Activated CD4-positive, alpha-beta T cell treated with anti-CD3 and anti-CD28 coated beads for 1 hour (primary cell): ENCODE results near the gene LY6G6F.
"Not testable (repeated sequence)": the region's sequence is repeated elsewhere in the genome, so short reads cannot be mapped to it uniquely, and the experiment has no call there.

ENCODE experiments used
- DNase-seq: peaks from one replicate; pipeline ENCODE4 v3.0.0-alpha.2; 2020

Gene LY6G6F

GRCh38 chr6:31702819-31703716 is 3.6 kb upstream of the LY6G6F start, which contains the start of gene ABHD16A:
TSS of gene ABHD16A (minus strand) at chr6:31703324. CDS start at chr6:31703281, 43 bp downstream.
- peak; percentile 94 for DNase-seq

DNA sequence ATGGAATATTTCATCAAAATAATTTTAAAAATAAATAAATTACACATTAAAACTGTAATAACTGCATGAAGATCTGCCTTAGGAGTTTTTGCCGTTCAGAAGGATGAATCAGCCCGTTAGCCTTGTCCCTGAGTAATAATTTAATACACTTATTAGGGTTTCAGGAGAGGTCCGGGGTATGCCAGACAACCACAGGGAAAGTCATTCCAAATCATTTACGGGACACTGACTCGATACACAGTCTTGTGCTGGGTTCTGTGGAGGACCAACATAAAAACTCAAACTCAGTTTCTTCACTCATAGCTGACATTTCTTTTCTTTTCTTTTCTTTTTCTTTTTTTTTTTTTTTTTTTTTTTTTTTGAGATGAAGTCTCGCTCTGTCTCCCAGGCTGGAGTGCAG is 735 bp upstream of the LY6G6F start:
- no peak for DNase-seq

DNA sequence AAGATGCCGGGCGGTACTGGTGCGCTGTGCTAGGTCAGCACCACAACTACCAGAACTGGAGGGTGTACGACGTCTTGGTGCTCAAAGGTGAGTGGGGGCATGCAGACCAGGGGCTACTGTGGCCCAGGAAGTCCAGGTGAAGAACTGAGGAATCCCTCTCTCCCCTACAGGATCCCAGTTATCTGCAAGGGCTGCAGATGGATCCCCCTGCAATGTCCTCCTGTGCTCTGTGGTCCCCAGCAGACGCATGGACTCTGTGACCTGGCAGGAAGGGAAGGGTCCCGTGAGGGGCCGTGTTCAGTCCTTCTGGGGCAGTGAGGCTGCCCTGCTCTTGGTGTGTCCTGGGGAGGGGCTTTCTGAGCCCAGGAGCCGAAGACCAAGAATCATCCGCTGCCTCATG is 1.0 kb downstream of the LY6G6F start:
- DNase-seq, result no peak

DNA sequence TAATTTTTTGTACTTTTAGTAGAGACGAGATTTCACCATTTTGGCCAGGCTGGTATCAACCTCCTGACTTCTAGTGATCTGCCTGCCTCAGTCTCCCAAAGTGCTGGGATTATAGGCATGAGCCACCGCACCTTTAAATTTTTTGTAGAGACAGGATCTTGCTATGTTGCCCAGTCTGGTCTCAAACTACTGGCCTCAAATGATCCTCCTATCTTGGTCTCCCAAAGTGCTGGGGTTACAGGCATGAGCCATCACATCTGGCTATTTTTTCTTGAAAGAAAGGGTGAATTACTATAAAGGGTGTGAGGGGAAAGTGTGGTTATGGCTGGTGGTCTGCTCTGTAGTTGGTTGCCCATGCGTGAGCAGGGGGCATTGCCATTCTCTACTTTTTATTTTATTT is 1.6 kb downstream of the LY6G6F start:
- DNase-seq, result no peak

GRCh38 chr6:31709157-31709556 is 2.5 kb downstream of the LY6G6F start:
- DNase-seq, result not testable (repeated sequence)

GRCh38 chr6:31710523-31711219 is 4.0 kb downstream of the LY6G6F start:
- no peak for DNase-seq

- no peak for DNase-seq
Observed at GRCh38 chr6:31711233-31711632, 4.6 kb downstream of the LY6G6F start.

DNA sequence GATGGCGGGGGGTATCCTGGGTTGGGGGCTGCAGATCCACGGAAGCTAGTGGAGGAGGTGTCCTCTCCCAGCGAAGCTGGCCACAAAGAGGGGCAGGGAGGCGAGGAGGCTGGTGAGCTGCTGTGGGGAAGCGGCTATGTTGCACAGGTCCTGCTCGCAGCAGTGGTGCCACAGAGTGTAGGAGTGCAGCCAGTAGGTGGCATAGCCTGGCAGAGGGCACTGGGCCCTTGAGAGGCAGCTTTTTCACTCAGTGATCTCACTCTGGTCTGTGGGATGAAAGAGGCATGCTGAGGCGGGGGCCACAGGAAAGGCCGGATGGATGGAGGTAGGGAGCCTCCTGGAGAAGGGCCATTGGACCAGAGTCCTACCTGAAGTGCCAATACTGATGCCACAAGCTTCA is 5.6 kb downstream of the LY6G6F start:
- DNase-seq, result no peak

- no peak for DNase-seq
Observed at GRCh38 chr6:31713465-31713864, 6.8 kb downstream of the LY6G6F start.

GRCh38 chr6:31713991-31714684 is 7.5 kb downstream of the LY6G6F start:
- DNase-seq, result no peak

- DNase-seq, result no peak
Observed at GRCh38 chr6:31715022-31715958, 8.6 kb downstream of the LY6G6F start, which contains the start of gene LY6G6D. TSS of gene LY6G6D (plus strand) at chr6:31715348. CDS start at chr6:31715356, 8 bp downstream.

DNA sequence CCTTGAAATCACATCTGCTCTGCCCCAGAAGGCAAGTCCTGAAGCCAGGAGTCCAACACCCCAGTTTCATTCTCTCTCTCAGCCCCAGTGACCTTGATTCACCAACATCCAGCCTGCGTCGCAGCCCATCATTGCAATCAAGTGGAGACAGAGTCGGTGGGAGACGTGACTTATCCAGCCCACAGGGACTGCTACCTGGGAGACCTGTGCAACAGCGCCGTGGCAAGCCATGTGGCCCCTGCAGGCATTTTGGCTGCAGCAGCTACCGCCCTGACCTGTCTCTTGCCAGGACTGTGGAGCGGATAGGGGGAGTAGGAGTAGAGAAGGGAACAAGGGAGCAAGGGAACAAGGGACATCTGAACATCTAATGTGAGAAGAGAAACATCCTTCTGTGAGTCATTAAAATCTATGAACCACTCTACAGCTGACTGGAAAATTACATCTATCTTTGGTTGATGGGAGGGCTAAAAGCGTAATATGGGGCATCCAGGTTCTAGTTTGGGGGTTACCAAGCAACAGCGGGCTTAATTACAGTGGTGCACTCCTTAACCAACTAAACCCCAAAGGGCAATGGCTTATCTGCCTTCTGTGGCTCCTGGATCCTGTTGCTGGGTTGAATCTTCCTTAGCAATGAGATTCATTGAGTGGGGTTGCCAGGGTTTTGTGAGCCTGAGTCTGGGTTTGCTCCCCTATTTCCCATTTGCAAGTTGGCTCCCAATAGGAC is 11.0 kb downstream of the LY6G6F start:
- no peak for DNase-seq

GRCh38 chr6:31718265-31718664 is 11.6 kb downstream of the LY6G6F start:
- no peak for DNase-seq

- DNase-seq, result no peak
Observed at GRCh38 chr6:31719001-31719400, 12.3 kb downstream of the LY6G6F start.

DNA sequence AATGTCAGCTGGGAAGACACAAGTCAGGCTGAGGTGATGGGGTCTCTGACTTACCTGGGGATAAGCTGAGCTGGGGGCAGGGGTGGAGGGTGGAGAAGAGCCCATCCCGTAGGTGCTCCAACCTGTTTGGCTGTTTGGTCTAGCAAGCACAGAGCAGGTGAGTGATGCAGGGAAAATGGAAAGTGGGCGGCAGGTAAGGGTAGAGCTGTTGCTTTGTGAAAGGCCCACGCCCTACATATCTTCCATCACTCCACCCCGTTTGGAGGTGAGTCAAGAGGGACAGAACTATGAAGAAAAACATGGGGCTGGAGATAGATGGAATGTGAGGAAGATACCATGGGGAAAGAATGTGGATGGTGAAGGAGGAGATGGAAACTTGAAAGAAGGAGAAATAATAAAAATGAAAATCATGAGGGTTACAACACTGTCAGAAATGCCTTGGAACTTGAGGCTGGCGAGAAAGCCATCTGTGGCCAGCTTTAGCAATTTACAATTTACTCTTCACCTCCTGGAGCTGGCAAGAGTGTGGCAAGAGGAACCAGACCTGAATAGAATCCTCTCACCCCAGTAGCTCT is 13.6 kb downstream of the LY6G6F start:
- no peak for DNase-seq

GRCh38 chr6:31721351-31722020 is 14.8 kb downstream of the LY6G6F start, which contains the start of gene LY6G6C:
TSS of gene LY6G6C (minus strand) at chr6:31721746. CDS start at chr6:31721679, 67 bp downstream.
- DNase-seq, result no peak

GRCh38 chr6:31722173-31722572 is 15.5 kb downstream of the LY6G6F start:
- DNase-seq, result no peak

GRCh38 chr6:31723245-31723979 is 16.7 kb downstream of the LY6G6F start, which contains the start of gene MPIG6B:
TSS of gene MPIG6B (plus strand) at chr6:31723373. CDS start at chr6:31723384, 11 bp downstream.
- no peak for DNase-seq

DNA sequence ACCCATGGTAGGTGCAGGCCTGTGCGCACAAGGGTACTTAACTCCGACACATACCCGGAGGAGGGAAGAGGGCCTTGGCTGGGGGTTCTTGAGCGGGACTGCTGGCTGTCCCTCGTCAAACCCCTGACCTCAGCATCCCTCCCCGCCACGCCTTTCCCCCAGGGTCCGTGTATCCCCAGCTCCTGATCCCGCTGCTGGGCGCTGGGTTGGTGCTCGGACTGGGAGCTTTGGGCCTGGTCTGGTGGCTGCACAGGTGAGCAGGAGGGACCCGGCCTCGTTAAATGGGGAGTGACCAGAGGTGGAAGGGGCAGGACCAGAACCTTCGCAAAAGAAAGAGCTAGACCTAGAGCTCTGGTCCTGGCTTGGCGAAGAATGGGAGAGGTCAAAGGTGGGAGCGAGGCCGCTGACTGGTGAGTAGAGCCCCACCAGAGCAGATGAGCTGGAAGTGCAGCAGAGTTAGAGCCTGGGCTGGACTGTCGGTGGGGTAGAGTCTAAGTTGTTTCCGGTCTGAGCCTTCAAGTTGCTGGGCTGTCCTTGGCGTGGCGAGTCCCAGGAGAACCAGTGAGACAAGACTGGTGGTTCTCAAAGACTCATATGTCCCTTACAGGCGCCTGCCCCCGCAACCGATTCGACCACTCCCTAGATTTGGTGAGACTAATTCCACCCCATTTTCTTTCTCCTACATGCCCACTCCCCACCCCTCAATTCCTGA is 17.5 kb downstream of the LY6G6F start:
- DNase-seq, result no peak
